Activated CD8-positive, alpha-beta T cell treated with anti-CD3 and anti-CD28 coated beads for 36 hours (primary cell): Measurements from ENCODE around the gene HEPACAM. TPM values are rescaled to one million over a fixed set of nuclear protein-coding genes. Genes with fewer than 3 reads are reported as not detected.
A peak's percentile ranks its signal among the peaks of the same experiment; 100 is the strongest.

Experiments
- ATAC-seq: fragments of 200-7000 bp; cut with Tn5 transposase; one replicate; pipeline ENCODE4 v1.10.0; 2021; ENCODE audit warnings: mild to moderate bottlenecking, moderate library complexity
- CTCF ChIA-PET: fragments of 350-600 bp; sonication (Branson Sonifier 250); formaldehyde crosslinking; loops from one replicate; lab custom pipeline; 2021; ENCODE audit warnings: antibody characterized with exemption; lab: Charles Lee
- POLR2A ChIA-PET: fragments of 350-600 bp; sonication (Branson Sonifier 250); formaldehyde crosslinking; loops from one replicate; lab custom pipeline; 2021; ENCODE audit warnings: antibody characterized with exemption; lab: Charles Lee
- DNase-seq: peaks from one replicate; pipeline ENCODE4 v3.0.0-alpha.2; 2020
- H3K27ac Mint-ChIP-seq: one replicate; pipeline ENCODE4 v1.8.0; 2021; ENCODE audit warnings: mild to moderate bottlenecking, mixed read lengths
- H3K27me3 Mint-ChIP-seq: one replicate; pipeline ENCODE4 v1.8.0; 2021; ENCODE audit warnings: mixed read lengths
- H3K36me3 Mint-ChIP-seq: one replicate; pipeline ENCODE4 v1.8.0; 2021; ENCODE audit warnings: low read depth, mixed read lengths
- H3K4me1 Mint-ChIP-seq: one replicate; pipeline ENCODE4 v1.8.0; 2021; ENCODE audit warnings: low read depth, mixed read lengths
- H3K4me3 Mint-ChIP-seq: one replicate; pipeline ENCODE4 v1.8.0; 2021; ENCODE audit warnings: mild to moderate bottlenecking, moderate library complexity, mixed read lengths
- H3K9me3 Mint-ChIP-seq: one replicate; pipeline ENCODE4 v1.8.0; 2021; ENCODE audit warnings: mixed read lengths
- CTCF ChIP-seq: fragments of 200-600 bp; IDR thresholded peaks from one replicate; pipeline ENCODE4 v1.8.0; 2022; ENCODE audit warnings: antibody characterized with exemption, mild to moderate bottlenecking
- intact Hi-C: fragments of 100-400 bp; cut with micrococcal nuclease; formaldehyde crosslinking; loops from one replicate; pipeline ENCODE4 v1.10.0; 2022
- total RNA-seq, 2 experiments: library from RNA; stranded (reverse); gene quantifications; one replicate each; pipeline ENCODE4 v1.2.3, GENCODE V29; 2021

HEPACAM gene
- total RNA-seq, 2 experiments from 2014 or later = 0.11 TPM; not detected in 1

- Mint-ChIP-seq H3K4me3 (no peak overlapping the region), H3K9me3 (peaks cover 5% of the 10 kb centered on the region), H3K27me3 (peaks cover 1% of the 10 kb centered on the region), H3K4me1 (peaks cover 3% of the 10 kb centered on the region), H3K36me3 (peaks cover 3% of the 10 kb centered on the region), H3K27ac (no peak overlapping the region)
- no peak for TF ChIP-seq CTCF
- ChIA-PET CTCF (interaction anchor here (0.8 to 2.4 kb wide), 3 partner anchors 10 to 225 kb away, joined by 3 to 6 read pairs (median 4); no protein-coding TSS in a partner anchor), POLR2A (no interaction called here)
- ATAC-seq = no peak
- intact Hi-C loops = no loop called here
- no peak for DNase-seq
Measured at GRCh38 chr11:124917115-124917637, 18.7 kb downstream of the HEPACAM start.

GRCh38 chr11:124916370-124916710 lies 19.5 kb downstream of the HEPACAM start:
- Mint-ChIP-seq H3K4me1 (peaks cover 3% of the 10 kb centered on the region), H3K4me3 (no peak overlapping the region), H3K36me3 (peaks cover 3% of the 10 kb centered on the region), H3K27ac (no peak overlapping the region), H3K27me3 (peaks cover 1% of the 10 kb centered on the region), H3K9me3 (peaks cover 12% of the 10 kb centered on the region)
- no peak for TF ChIP-seq CTCF
- DNase-seq = no peak
- no peak for ATAC-seq
- CTCF ChIA-PET = interaction anchor here (0.8 to 2.4 kb wide), 5 partner anchors 11 to 226 kb away, joined by 3 to 6 read pairs (median 4); no protein-coding TSS in a partner anchor
- intact Hi-C loops = no loop called here
- POLR2A ChIA-PET = no interaction called here

GRCh38 chr11:124915541-124916369 lies 20.1 kb downstream of the HEPACAM start:
- H3K27me3 Mint-ChIP-seq = peaks cover 1% of the 10 kb centered on the region
- DNase-seq (peak; percentile 22), ATAC-seq (peak; percentile 45)
- POLR2A ChIA-PET = no interaction called here
- CTCF ChIA-PET = interaction anchor here (0.8 to 1.6 kb wide), 4 partner anchors 11 to 208 kb away, joined by 3 to 4 read pairs (median 4); no protein-coding TSS in a partner anchor
- H3K4me3 Mint-ChIP-seq = no peak overlapping the region
- intact Hi-C loops = no loop called here
- no peak for TF ChIP-seq CTCF
- H3K9me3 Mint-ChIP-seq = peaks cover 12% of the 10 kb centered on the region
- peaks cover 3% of the 10 kb centered on the region for H3K36me3 Mint-ChIP-seq
- no peak overlapping the region for H3K27ac Mint-ChIP-seq
- H3K4me1 Mint-ChIP-seq = peaks cover 2% of the 10 kb centered on the region

GRCh38 chr11:124902616-124903015 lies 33.2 kb downstream of the HEPACAM start:
- intact Hi-C loops = no loop called here
- Mint-ChIP-seq H3K4me3 (no peak overlapping the region), H3K36me3 (no peaks in the 10 kb centered on the region), H3K27ac (no peak overlapping the region), H3K27me3 (peaks cover 10% of the 10 kb centered on the region), H3K9me3 (no peaks in the 10 kb centered on the region), H3K4me1 (no peaks in the 10 kb centered on the region)
- ChIA-PET POLR2A (interaction anchor here (0.9 kb wide), 1 partner anchor 18 kb away, joined by 3 read pairs; no protein-coding TSS in a partner anchor), CTCF (no interaction called here)
- TF ChIP-seq CTCF = no peak
- ATAC-seq (no peak), DNase-seq (no peak)

GRCh38 chr11:124900464-124900863 lies 35.4 kb downstream of the HEPACAM start:
- Mint-ChIP-seq H3K4me1 (peaks cover 2% of the 10 kb centered on the region), H3K4me3 (no peak overlapping the region), H3K27me3 (peaks cover 8% of the 10 kb centered on the region), H3K9me3 (no peaks in the 10 kb centered on the region), H3K27ac (no peak overlapping the region), H3K36me3 (no peaks in the 10 kb centered on the region)
- POLR2A ChIA-PET = no interaction called here
- intact Hi-C loops = no loop called here
- TF ChIP-seq CTCF = no peak
- ATAC-seq (no peak), DNase-seq (no peak)
- CTCF ChIA-PET = no interaction called here
